ENCODE measurements around the gene KCNA10.

Gene KCNA10

DNA sequence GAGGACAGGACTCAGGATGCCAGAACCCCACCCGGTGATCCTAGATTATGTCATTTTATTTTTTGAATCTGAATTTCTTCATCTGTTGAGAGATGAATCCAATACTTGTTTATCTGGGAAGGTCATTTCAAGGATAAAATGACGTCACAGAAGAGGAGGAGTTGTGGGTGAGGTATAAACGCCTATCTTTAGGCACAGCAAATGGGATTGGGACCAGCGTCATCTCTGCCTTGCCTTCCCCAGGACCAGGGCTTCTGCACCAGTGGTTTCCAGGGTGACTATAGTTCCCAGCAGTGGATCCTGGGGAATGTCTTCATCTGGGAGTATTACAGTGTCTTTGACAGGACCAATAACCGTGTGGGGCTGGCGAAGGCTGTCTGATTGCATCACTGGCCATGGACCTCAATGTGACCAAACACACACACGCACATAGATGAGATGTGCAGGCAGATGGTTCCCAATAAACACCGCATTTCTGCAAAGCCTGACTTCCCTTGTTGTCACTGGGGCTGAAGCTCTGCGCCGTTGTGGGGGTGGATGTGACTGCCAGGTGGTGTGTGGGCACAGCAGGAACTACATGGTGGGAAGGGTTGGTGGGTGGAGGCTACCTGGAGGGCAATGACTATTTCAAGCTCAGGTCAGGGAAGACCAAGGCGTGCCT, 28.1 kb downstream of the KCNA10 start:
- in situ Hi-C loops (cut with HindIII; ENCODE audit: low sequenced_read_pairs), result no loop called here
- DNase-seq (ENCODE audit: low read depth, low spot score), result no peak
- no peak overlapping the region for H3K4me3 ChIP-seq (ENCODE audit: low read depth, low read length)
- TF ChIP-seq, protein P1, sequence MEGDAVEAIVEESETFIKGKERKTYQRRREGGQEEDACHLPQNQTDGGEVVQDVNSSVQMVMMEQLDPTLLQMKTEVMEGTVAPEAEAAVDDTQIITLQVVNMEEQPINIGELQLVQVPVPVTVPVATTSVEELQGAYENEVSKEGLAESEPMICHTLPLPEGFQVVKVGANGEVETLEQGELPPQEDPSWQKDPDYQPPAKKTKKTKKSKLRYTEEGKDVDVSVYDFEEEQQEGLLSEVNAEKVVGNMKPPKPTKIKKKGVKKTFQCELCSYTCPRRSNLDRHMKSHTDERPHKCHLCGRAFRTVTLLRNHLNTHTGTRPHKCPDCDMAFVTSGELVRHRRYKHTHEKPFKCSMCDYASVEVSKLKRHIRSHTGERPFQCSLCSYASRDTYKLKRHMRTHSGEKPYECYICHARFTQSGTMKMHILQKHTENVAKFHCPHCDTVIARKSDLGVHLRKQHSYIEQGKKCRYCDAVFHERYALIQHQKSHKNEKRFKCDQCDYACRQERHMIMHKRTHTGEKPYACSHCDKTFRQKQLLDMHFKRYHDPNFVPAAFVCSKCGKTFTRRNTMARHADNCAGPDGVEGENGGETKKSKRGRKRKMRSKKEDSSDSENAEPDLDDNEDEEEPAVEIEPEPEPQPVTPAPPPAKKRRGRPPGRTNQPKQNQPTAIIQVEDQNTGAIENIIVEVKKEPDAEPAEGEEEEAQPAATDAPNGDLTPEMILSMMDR (IDR thresholded peaks at IDR 0.05; ENCODE audit: low read depth, low read length), result no peak

DNA sequence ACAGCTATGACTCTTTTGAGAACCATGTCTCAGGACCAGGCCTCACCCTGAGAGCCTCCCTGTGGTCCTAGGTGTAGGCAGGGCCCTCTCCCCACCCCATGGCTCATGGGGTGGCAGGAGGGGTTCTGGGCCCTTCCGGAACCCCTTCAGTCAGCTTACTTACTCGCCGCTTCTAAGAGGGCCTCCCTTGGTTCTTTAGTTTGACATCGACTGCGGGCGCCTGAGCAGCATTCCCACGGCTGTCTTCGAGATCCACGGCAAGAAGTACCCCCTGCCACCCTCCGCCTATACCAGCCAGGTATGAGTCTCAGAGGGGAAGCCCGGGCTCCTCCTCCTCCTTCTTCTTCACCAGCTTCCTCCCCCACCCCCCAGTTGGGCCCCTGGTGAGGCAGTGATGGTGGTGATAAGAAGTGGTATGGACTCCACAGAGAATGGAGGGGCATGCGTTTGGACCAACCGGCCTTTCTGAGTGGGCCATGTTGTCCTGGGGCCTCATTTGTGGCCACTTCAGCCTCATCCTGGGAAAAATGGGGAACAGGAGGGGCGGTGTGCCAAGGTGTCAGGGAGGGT, 28.9 kb downstream of the KCNA10 start:
- TF ChIP-seq, protein P1 (IDR thresholded peaks at IDR 0.05; ENCODE audit: low read depth, low read length), result no peak
- in situ Hi-C loops (cut with HindIII; ENCODE audit: low sequenced_read_pairs), result no loop called here

DNA sequence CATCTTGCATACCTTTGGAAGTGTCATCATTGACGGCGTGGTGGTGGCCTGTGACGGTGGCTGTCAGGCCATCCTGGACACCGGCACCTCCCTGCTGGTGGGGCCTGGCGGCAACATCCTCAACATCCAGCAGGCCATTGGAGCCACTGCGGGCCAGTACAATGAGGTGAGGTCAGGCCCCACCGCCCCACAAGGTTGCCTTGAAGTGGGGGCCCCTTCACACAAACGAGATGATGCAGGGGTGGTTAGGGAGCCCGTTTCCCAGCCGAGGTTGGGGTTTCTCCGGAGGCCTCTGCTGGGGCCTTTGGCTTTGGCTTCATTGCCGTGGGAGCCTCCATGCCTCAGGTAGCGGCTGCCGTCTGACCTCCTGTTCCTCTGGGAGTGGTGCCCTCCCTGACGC, 29.6 kb downstream of the KCNA10 start:
- H3K4me3 ChIP-seq (ENCODE audit: low read depth, low read length), result no peak overlapping the region
- no peak for DNase-seq (ENCODE audit: low read depth, low spot score)
- in situ Hi-C loops (cut with HindIII; ENCODE audit: low sequenced_read_pairs), result no loop called here
- TF ChIP-seq, protein P1 (IDR thresholded peaks at IDR 0.05; ENCODE audit: low read depth, low read length), result no peak

More for the DNA sequence above, 28.9 kb downstream of the KCNA10 start:
- H3K4me3 ChIP-seq (ENCODE audit: low read depth, low read length), result no peak overlapping the region
- no peak for DNase-seq (ENCODE audit: low read depth, low spot score)

DNA sequence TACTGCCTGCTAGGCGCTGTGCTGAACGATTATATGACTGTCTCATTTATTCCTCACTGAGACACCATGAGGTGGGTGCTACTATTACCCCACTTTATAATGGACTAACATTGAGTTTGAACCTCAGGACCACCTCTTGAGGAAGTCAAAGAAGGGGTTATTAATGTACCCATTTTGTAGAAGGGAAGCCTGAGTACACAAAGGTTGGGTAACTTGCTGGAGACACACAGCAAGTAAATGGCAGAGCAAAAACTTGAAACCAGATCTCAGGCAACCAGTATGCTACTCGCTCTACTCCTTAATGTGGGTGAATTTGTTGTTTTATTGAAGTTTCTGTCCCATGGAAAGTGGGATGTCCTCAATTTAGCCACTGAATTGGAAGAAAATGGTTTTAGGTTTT, 30.1 kb downstream of the KCNA10 start:
- DNase-seq (ENCODE audit: low read depth, low spot score), result no peak
- in situ Hi-C loops (cut with HindIII; ENCODE audit: low sequenced_read_pairs), result no loop called here
- no peak overlapping the region for H3K4me3 ChIP-seq (ENCODE audit: low read depth, low read length)
- TF ChIP-seq, protein P1 (IDR thresholded peaks at IDR 0.05; ENCODE audit: low read depth, low read length), result no peak

DNA sequence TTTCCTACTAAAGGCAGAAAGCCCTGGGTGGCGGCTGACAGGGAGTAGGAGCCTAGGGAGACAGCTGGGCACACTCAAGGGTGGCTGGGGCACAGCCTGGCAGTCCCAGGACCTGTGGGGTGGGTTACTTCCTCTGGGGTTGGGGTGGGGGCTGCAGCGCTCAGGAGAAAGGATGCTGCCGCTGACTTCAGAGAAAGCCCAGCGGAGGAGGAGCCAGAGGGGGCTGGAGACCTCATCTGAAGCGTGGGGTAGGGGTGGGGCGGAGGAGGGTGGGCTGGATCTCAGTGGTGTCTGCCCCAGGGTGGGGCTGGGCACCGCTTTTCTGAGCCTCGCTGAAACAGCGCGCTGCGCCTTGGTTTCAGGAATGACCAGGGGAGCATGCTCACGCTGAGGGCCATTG, 30.8 kb downstream of the KCNA10 start:
- no peak for DNase-seq (ENCODE audit: low read depth, low spot score)
- TF ChIP-seq, protein P1 (IDR thresholded peaks at IDR 0.05; ENCODE audit: low read depth, low read length), result no peak
- in situ Hi-C loops (cut with HindIII; ENCODE audit: low sequenced_read_pairs), result no loop called here
- no peak overlapping the region for H3K4me3 ChIP-seq (ENCODE audit: low read depth, low read length)

DNA sequence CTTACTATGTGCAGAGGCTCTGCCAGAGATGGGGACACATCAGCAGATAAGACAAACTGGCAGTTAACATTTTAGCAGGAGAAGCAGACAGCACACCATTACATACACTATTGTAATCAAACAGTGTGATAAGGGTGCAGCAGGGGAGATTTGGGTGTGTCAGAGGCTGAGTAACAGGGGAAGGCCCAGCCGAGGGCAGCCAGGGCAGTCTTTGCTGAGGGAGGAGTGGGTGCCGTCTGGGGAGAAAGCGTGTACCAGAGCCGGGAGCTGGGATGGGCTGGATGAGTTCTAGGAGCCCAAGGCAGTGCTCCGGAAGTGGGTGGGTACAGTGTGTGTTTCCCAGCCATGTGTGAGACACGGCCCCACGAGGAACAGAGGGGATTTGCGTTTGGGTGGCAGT, 31.2 kb downstream of the KCNA10 start:
- no peak for DNase-seq (ENCODE audit: low read depth, low spot score)
- TF ChIP-seq, protein P1 (IDR thresholded peaks at IDR 0.05; ENCODE audit: low read depth, low read length), result no peak
- no peak overlapping the region for H3K4me3 ChIP-seq (ENCODE audit: low read depth, low read length)
- in situ Hi-C loops (cut with HindIII; ENCODE audit: low sequenced_read_pairs), result no loop called here
